A673 (cell line): ENCODE results near the gene SRCIN1. TPM values are rescaled to one million over a fixed set of nuclear protein-coding genes. Genes with fewer than 3 reads are reported as not detected.

Experiments
- BruUV-seq: library from RNA; stranded (reverse); fragments of 400-500 nt; replicated peaks from 2 replicates; lab custom pipeline; 2021; lab: Mats Ljungman, UMichigan
- CTCF ChIA-PET: fragments of 300-600 bp; sonication (Branson Sonifier 250); formaldehyde crosslinking; loops from one replicate; lab custom pipeline; 2022; ENCODE audit warnings: antibody characterized with exemption; lab: Charles Lee
- POLR2A ChIA-PET: fragments of 300-600 bp; sonication (Branson Sonifier 250); formaldehyde crosslinking; loops from one replicate; lab custom pipeline; 2022; ENCODE audit warnings: antibody characterized with exemption; ENCODE audit not compliant: low non-redundant PET; lab: Charles Lee
- DNase-seq: peaks from one replicate; pipeline ENCODE4 v3.0.0-alpha.2; 2015; ENCODE audit warnings: low spot score
- H3K27ac ChIP-seq: fragments of 200-600 bp; sonication (generic); 2 replicates; pipeline ENCODE4 v1.5.1; 2016; ENCODE audit warnings: mixed run types, low read depth, mild to moderate bottlenecking, mixed read lengths, antibody characterized with exemption, low read length; ENCODE audit not compliant: poor library complexity, severe bottlenecking
- H3K27me3 ChIP-seq: fragments of 200-600 bp; sonication (generic); replicated peaks from 2 replicates; pipeline ENCODE4 v1.6.1; 2017; ENCODE audit warnings: mixed run types, low read depth, mild to moderate bottlenecking, mixed read lengths, antibody characterized with exemption, low read length; ENCODE audit not compliant: insufficient read depth, poor library complexity
- H3K36me3 ChIP-seq: fragments of 200-600 bp; sonication (generic); 2 replicates; pipeline ENCODE4 v1.6.1; 2016; ENCODE audit warnings: mixed run types, mild to moderate bottlenecking, mixed read lengths, antibody characterized with exemption, low read length; ENCODE audit not compliant: insufficient read depth, poor library complexity, severe bottlenecking
- H3K4me1 ChIP-seq: fragments of 200-600 bp; sonication (generic); 2 replicates; pipeline ENCODE4 v1.6.1; 2017; ENCODE audit warnings: mixed run types, mild to moderate bottlenecking, mixed read lengths, antibody characterized with exemption, low read length; ENCODE audit not compliant: insufficient read depth, poor library complexity, severe bottlenecking
- H3K4me3 ChIP-seq: fragments of 200-600 bp; sonication (generic); 2 replicates; pipeline ENCODE4 v1.5.1; 2016; ENCODE audit warnings: low read depth, mixed run types, mild to moderate bottlenecking, mixed read lengths, low read length; ENCODE audit not compliant: poor library complexity, severe bottlenecking
- H3K9me3 ChIP-seq: fragments of 200-600 bp; sonication (generic); 2 replicates; pipeline ENCODE4 v1.6.1; 2016; ENCODE audit warnings: mixed run types, low read depth, mild to moderate bottlenecking, mixed read lengths, antibody characterized with exemption, low read length; ENCODE audit not compliant: poor library complexity, severe bottlenecking
- EZH2 ChIP-seq: fragments of 200-600 bp; sonication (generic); IDR thresholded peaks from 2 replicates; pipeline ENCODE4 v1.6.1; 2017; ENCODE audit warnings: borderline replicate concordance, low read depth, mild to moderate bottlenecking, mixed read lengths, antibody characterized with exemption, low read length; ENCODE audit not compliant: poor library complexity, severe bottlenecking
- intact Hi-C: fragments of 100-400 bp; cut with micrococcal nuclease; formaldehyde crosslinking; loops from one replicate; pipeline ENCODE4 v1.10.0; 2022; ENCODE audit not compliant: unreplicated experiment
- total RNA-seq: library from RNA; stranded (reverse); gene quantifications from 2 replicates; pipeline ENCODE4 v1.2.3, GENCODE V29; 2021
- TF ChIP-seq, protein P1 (sequence below): fragments of 300-800, 200-600 bp; sonication (generic); conservative IDR thresholded peaks from 2 replicates; pipeline ENCODE4 v1.5.1; 2017; ENCODE audit warnings: low read depth, mild to moderate bottlenecking, antibody characterized with exemption, low read length, moderate library complexity, mixed read lengths

The SRCIN1 gene
- total RNA-seq, 1 experiment from 2014 or later: 1.6 TPM

GRCh38 chr17:38558728-38559050 is 47.1 kb downstream of the SRCIN1 start:
- DNase-seq: no peak
- H3K27ac ChIP-seq: no peak overlapping the region
- BruUV-seq: no TSS peak
- peaks cover 8% of the 10 kb centered on the region for H3K4me1 ChIP-seq
- H3K27me3 ChIP-seq: no peaks in the 10 kb centered on the region
- peak overlapping the region; percentile 44 for H3K4me3 ChIP-seq
- POLR2A ChIA-PET: interaction anchor here (0.6 kb wide), 1 partner anchor 132 kb away, joined by 3 read pairs; no protein-coding TSS in a partner anchor
- CTCF ChIA-PET: interaction anchor here (0.6 to 1.9 kb wide), 7 partner anchors 26 to 207 kb away, joined by 4 to 19 read pairs (median 7); partner anchors contain the start of genes SOCS7 and SRCIN1
- TF ChIP-seq EZH2: no peak
- TF ChIP-seq, protein P1, sequence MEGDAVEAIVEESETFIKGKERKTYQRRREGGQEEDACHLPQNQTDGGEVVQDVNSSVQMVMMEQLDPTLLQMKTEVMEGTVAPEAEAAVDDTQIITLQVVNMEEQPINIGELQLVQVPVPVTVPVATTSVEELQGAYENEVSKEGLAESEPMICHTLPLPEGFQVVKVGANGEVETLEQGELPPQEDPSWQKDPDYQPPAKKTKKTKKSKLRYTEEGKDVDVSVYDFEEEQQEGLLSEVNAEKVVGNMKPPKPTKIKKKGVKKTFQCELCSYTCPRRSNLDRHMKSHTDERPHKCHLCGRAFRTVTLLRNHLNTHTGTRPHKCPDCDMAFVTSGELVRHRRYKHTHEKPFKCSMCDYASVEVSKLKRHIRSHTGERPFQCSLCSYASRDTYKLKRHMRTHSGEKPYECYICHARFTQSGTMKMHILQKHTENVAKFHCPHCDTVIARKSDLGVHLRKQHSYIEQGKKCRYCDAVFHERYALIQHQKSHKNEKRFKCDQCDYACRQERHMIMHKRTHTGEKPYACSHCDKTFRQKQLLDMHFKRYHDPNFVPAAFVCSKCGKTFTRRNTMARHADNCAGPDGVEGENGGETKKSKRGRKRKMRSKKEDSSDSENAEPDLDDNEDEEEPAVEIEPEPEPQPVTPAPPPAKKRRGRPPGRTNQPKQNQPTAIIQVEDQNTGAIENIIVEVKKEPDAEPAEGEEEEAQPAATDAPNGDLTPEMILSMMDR: no peak
- no peaks in the 10 kb centered on the region for H3K36me3 ChIP-seq
- intact Hi-C loops: loop anchor here (5.0 kb wide), 1 partner anchor 109 kb away; no protein-coding TSS in a partner anchor
- H3K9me3 ChIP-seq: no peaks in the 10 kb centered on the region

GRCh38 chr17:38557836-38558727 is 47.7 kb downstream of the SRCIN1 start:
- peak; percentile 91 for DNase-seq
- Histone ChIP-seq H3K4me3 (peak overlapping the region; percentile 44), H3K4me1 (peaks cover 8% of the 10 kb centered on the region), H3K27ac (no peak overlapping the region), H3K36me3 (no peaks in the 10 kb centered on the region), H3K9me3 (no peaks in the 10 kb centered on the region), H3K27me3 (no peaks in the 10 kb centered on the region)
- no TSS peak for BruUV-seq
- intact Hi-C loops: loop anchor here (5.0 kb wide), 1 partner anchor 109 kb away; no protein-coding TSS in a partner anchor
- no peak for TF ChIP-seq EZH2
- TF ChIP-seq, protein P1: peak; percentile 82
- POLR2A ChIA-PET: interaction anchor here (0.6 kb wide), 1 partner anchor 132 kb away, joined by 3 read pairs; no protein-coding TSS in a partner anchor
- CTCF ChIA-PET: interaction anchor here (1.0 to 1.9 kb wide), 6 partner anchors 26 to 111 kb away, joined by 4 to 19 read pairs (median 9); partner anchors contain the start of gene SRCIN1

DNA sequence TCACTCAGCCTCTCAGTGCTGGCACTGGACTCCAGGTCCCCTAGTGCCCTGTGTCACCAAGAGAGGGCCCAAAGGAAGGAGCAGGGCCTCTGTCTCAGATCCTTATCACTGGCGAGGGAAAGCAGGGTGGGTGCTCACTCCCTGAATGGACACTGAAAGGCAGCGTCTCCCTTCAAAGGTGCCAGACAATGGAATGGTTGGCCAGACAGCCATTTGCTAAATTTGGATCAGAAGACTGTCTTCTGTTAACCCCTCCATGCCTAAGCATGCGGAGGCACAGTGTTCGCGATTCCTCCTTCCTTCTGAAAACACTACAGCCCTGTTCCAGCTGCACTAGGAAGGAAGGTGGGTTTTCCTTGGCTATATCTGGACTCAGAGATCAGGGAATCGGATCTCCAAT is 48.4 kb downstream of the SRCIN1 start:
- BruUV-seq: no TSS peak
- ChIA-PET POLR2A (no interaction called here), CTCF (interaction anchor here (1.0 to 1.9 kb wide), 6 partner anchors 27 to 112 kb away, joined by 4 to 19 read pairs (median 9); partner anchors contain the start of gene SRCIN1)
- H3K36me3 ChIP-seq: no peaks in the 10 kb centered on the region
- TF ChIP-seq EZH2: no peak
- TF ChIP-seq, protein P1: no peak
- H3K27me3 ChIP-seq: no peaks in the 10 kb centered on the region
- H3K4me1 ChIP-seq: peaks cover 8% of the 10 kb centered on the region
- no peaks in the 10 kb centered on the region for H3K9me3 ChIP-seq
- no peak overlapping the region for H3K27ac ChIP-seq
- DNase-seq: no peak
- intact Hi-C loops: loop anchor here (5.0 kb wide), 1 partner anchor 110 kb away; no protein-coding TSS in a partner anchor
- H3K4me3 ChIP-seq: no peak overlapping the region
